GM23248 (cell line): Measurements from ENCODE around the gene TBK1. TPM values are rescaled to one million over a fixed set of nuclear protein-coding genes. Genes with fewer than 3 reads are reported as not detected.
"Not testable (repeated sequence)": the region's sequence is repeated elsewhere in the genome, so short reads cannot be mapped to it uniquely, and the experiment has no call there.

Experiments
- DNase-seq: peaks from one replicate; pipeline ENCODE4 v3.0.0-alpha.2; 2015
- H2AFZ ChIP-seq: fragments of 200-600 bp; sonication (generic); 2 replicates; pipeline ENCODE4 v1.6.1; 2016; ENCODE audit warnings: antibody characterized with exemption
- H3F3A ChIP-seq: fragments of 200-600 bp; sonication (generic); 2 replicates; pipeline ENCODE4 v1.6.1; 2016; ENCODE audit warnings: mild to moderate bottlenecking, antibody characterized with exemption, mixed run types; ENCODE audit not compliant: insufficient read depth
- H3K27ac ChIP-seq: fragments of 200-600 bp; sonication (generic); 2 replicates; pipeline ENCODE4 v1.5.1; 2016; ENCODE audit warnings: mild to moderate bottlenecking
- H3K27me3 ChIP-seq: fragments of 200-600 bp; sonication (generic); replicated peaks from 2 replicates; pipeline ENCODE4 v1.6.1; 2016; ENCODE audit warnings: mild to moderate bottlenecking; ENCODE audit not compliant: insufficient read depth
- H3K36me3 ChIP-seq: fragments of 200-600 bp; sonication (generic); 2 replicates; pipeline ENCODE4 v1.6.1; 2016; ENCODE audit warnings: low read depth, mild to moderate bottlenecking
- H3K4me1 ChIP-seq: fragments of 200-600 bp; sonication (generic); 2 replicates; pipeline ENCODE4 v1.6.1; 2016; ENCODE audit warnings: mild to moderate bottlenecking; ENCODE audit not compliant: insufficient read depth
- H3K4me2 ChIP-seq: fragments of 200-600 bp; sonication (generic); one replicate; pipeline ENCODE4 v1.6.1; 2016; ENCODE audit warnings: mild to moderate bottlenecking; ENCODE audit not compliant: unreplicated experiment
- H3K4me3 ChIP-seq: fragments of 200-600 bp; sonication (generic); 2 replicates; pipeline ENCODE4 v1.5.1; 2016; ENCODE audit warnings: mild to moderate bottlenecking
- H3K79me2 ChIP-seq: fragments of 200-600 bp; sonication (generic); 2 replicates; pipeline ENCODE4 v1.6.1; 2016; ENCODE audit warnings: mild to moderate bottlenecking; ENCODE audit not compliant: insufficient read depth
- H3K9ac ChIP-seq: fragments of 200-600 bp; sonication (generic); 2 replicates; pipeline ENCODE4 v1.6.1; 2016; ENCODE audit warnings: mild to moderate bottlenecking
- H3K9me2 ChIP-seq: fragments of 200-600 bp; sonication (generic); 2 replicates; pipeline ENCODE4 v1.6.1; 2016; ENCODE audit warnings: mixed run types, mild to moderate bottlenecking, moderate library complexity; ENCODE audit not compliant: insufficient read depth
- H3K9me3 ChIP-seq: fragments of 200-600 bp; sonication (generic); one replicate; pipeline ENCODE4 v1.6.1; 2017; ENCODE audit warnings: low read depth
- H4K20me1 ChIP-seq: fragments of 200-600 bp; sonication (generic); 2 replicates; pipeline ENCODE4 v1.6.0; 2016; ENCODE audit not compliant: insufficient read depth
- EZH2 ChIP-seq: fragments of 200-600 bp; sonication (generic); IDR thresholded peaks from 2 replicates; pipeline ENCODE4 v1.6.1; 2018; ENCODE audit warnings: antibody characterized with exemption, mild to moderate bottlenecking; ENCODE audit not compliant: insufficient read depth, poor library complexity, severe bottlenecking
- EZH2phosphoT487 ChIP-seq: fragments of 200-600 bp; sonication (generic); IDR thresholded peaks from 2 replicates; pipeline ENCODE4 v1.6.1; 2018; ENCODE audit warnings: antibody characterized with exemption, moderate library complexity, mild to moderate bottlenecking, low read depth; ENCODE audit not compliant: insufficient read depth
- WGBS, 2 experiments: methylation state at CpG; one replicate each; pipeline ENCODE4 v1.1.6; 2015 to 2017; ENCODE audit warnings: low lambda C conversion rate in 2 of 2, low coverage in 1 of 2; ENCODE audit errors: missing lambda C conversion rate in 2 of 2; 5-methylcytosine and 5-hydroxymethylcytosine counted together
- in situ Hi-C: fragments of 300-500 bp; cut with MboI; formaldehyde crosslinking; loops from 2 replicates; pipeline ENCODE4 v1.15.0; 2020
- polyA plus RNA-seq: library from polyadenylated mRNA; unstranded; fragments of >200 nt; fragmentation: Nextera tagmentation; extraction: Ambion mirVana; gene quantifications from 2 replicates; pipeline ENCODE4 v1.2.1, GENCODE V29; 2016
- total RNA-seq: library from RNA; depleted of rRNA; stranded (reverse); fragments of >200 nt; shearing (Covaris generic); gene quantifications from 2 replicates; pipeline ENCODE4 v1.2.3, GENCODE V29; 2014

Gene TBK1
- total and polyA plus RNA-seq, 2 experiments from 2014 or later: 25.2 to 29.4 TPM

GRCh38 chr12:64532734-64533351 is 80.9 kb downstream of the TBK1 start:
- whole genome bisulfite sequencing, 2 experiments: 96 to 97% methylated on average over 11 of the region's 11 CpGs
- H3K27ac ChIP-seq: no peak overlapping the region
- no peak overlapping the region for H3K4me3 ChIP-seq
- H4K20me1 ChIP-seq: no peaks in the 10 kb centered on the region
- H3K9ac ChIP-seq: no peak overlapping the region
- TF ChIP-seq EZH2 (no peak), EZH2phosphoT487 (no peak)
- H3K79me2 ChIP-seq: no peaks in the 10 kb centered on the region
- no peaks in the 10 kb centered on the region for H3K9me2 ChIP-seq
- no peak overlapping the region for H3K4me2 ChIP-seq
- 0 out of 2 replicates have a peak, but pooled peaks cover 5% of the 10 kb centered on the region for H3K4me1 ChIP-seq
- H3F3A ChIP-seq: no peaks in the 10 kb centered on the region
- H3K27me3 ChIP-seq: no peaks in the 10 kb centered on the region
- H2AFZ ChIP-seq: no peak overlapping the region
- H3K36me3 ChIP-seq: no peaks in the 10 kb centered on the region
- H3K9me3 ChIP-seq: no peaks in the 10 kb centered on the region
- in situ Hi-C loops: no loop called here
- no peak for DNase-seq

- no peaks in the 10 kb centered on the region for H3K27me3 ChIP-seq
- no peak overlapping the region for H3K4me3 ChIP-seq
- DNase-seq: no peak
- in situ Hi-C loops: no loop called here
- H3K4me2 ChIP-seq: no peak overlapping the region
- H2AFZ ChIP-seq: no peak overlapping the region
- no peaks in the 10 kb centered on the region for H3K36me3 ChIP-seq
- no peaks in the 10 kb centered on the region for H3K9me2 ChIP-seq
- no peaks in the 10 kb centered on the region for H3K4me1 ChIP-seq
- no peak overlapping the region for H3K27ac ChIP-seq
- H3K9me3 ChIP-seq: no peaks in the 10 kb centered on the region
- TF ChIP-seq EZH2phosphoT487: no peak
- TF ChIP-seq EZH2: no peak
- no peak overlapping the region for H3K9ac ChIP-seq
- 68 to 73% methylated on average over 6 of the region's 6 CpGs for WGBS, 2 experiments
- H4K20me1 ChIP-seq: no peaks in the 10 kb centered on the region
- no peaks in the 10 kb centered on the region for H3K79me2 ChIP-seq
- H3F3A ChIP-seq: no peaks in the 10 kb centered on the region
These were observed 82.8 kb downstream of the TBK1 start for GRCh38 chr12:64534672-64535199.

- Histone ChIP-seq H3K4me3 (no peak overlapping the region), H3K4me1 (peaks cover 8% of the 10 kb centered on the region; the same call in 1 of the 2 replicates), H3F3A (no peaks in the 10 kb centered on the region), H3K9ac (no peak overlapping the region), H4K20me1 (no peaks in the 10 kb centered on the region), H3K27ac (no peak overlapping the region), H3K79me2 (no peaks in the 10 kb centered on the region), H3K9me2 (no peaks in the 10 kb centered on the region), H3K27me3 (no peaks in the 10 kb centered on the region), H2AFZ (no peak overlapping the region), H3K36me3 (no peaks in the 10 kb centered on the region), H3K9me3 (no peaks in the 10 kb centered on the region), H3K4me2 (no peak overlapping the region)
- 85 to 86% methylated on average over 4 of the region's 4 CpGs for WGBS, 2 experiments
- TF ChIP-seq EZH2phosphoT487 (no peak), EZH2 (no peak)
- DNase-seq: no peak
- in situ Hi-C loops: no loop called here
These were observed 86.2 kb downstream of the TBK1 start for GRCh38 chr12:64538121-64538520.

DNA sequence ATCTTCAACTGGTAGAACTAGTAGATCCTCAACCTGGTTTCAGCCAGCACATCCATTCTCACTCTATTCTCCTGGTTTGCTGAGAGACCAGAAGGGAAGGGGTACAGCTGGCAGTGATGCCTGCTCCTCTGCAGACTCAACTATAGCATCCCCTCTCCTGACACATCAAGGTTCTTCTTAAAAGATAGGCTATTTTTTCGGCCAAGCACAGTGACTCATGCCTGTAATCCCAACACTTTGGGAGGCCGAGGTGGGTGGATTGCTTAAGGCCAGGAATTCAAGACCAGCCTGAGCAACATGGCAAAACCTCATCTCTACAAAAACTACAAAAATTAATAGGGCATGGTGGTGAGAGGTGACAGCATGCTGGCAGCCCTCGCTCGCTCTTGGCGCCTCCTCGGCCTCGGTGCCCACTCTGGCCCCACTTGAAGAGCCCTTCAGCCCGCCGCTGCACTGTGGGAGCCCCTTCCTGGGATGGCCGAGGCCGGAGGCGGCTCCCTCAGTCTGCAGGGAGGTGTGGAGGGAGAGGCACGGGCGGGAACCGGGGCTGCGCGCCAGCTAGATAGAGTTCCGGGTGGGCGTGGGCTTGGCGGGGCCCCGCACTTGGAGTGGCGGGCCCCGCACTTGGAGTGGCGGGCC is 90.6 kb downstream of the TBK1 start:
- H3K36me3 ChIP-seq, in situ Hi-C loops, H3K9ac ChIP-seq, H3K79me2 ChIP-seq, H3K9me2 ChIP-seq, H3K4me1 ChIP-seq, H3K27ac ChIP-seq, H3F3A ChIP-seq, H4K20me1 ChIP-seq, H3K27me3 ChIP-seq, H3K9me3 ChIP-seq, H2AFZ ChIP-seq, H3K4me3 ChIP-seq, H3K4me2 ChIP-seq: not testable (repeated sequence)
- peak; percentile 75 for DNase-seq
- 67% methylated on average over 18 to 21 of the region's 24 CpGs for WGBS, 2 experiments
